Stomach (tissue), 9 donors: ENCODE measurements around the gene CSF1. TPM values are rescaled to one million over a fixed set of nuclear protein-coding genes. Genes with fewer than 3 reads are reported as not detected.

Experiments used
- DNase-seq, 2 donors: peaks; one replicate each; pipeline versions ENCODE4 v3.0.0 to v3.0.0-alpha.2; 2013 to 2019
- H3K27ac ChIP-seq, 5 donors: fragments of 200-600 bp in 4 of 5; sonication (generic) in 4 of 5; one replicate each; pipeline ENCODE4 v1.5.1; 2013 to 2019; ENCODE audit warnings: mild to moderate bottlenecking in 1 of 5, moderate library complexity in 1 of 5
- H3K27me3 ChIP-seq, 3 donors: fragments of 200-600 bp; sonication (generic); one replicate each; pipeline ENCODE4 v1.5.1; 2017 to 2019; ENCODE audit warnings: mixed run types in 1 of 3
- H3K36me3 ChIP-seq, 4 donors: fragments of 200-600 bp; sonication (generic); 1 replicate in 3 of 4; 2 replicates in 1 of 4; pipeline ENCODE4 v1.5.1; 2016 to 2019
- H3K4me1 ChIP-seq, 4 donors: fragments of 200-600 bp; sonication (generic); one replicate each; pipeline ENCODE4 v1.5.1; 2016 to 2019
- H3K4me3 ChIP-seq, 4 donors: fragments of 200-600 bp; sonication (generic) in 3 of 4; one replicate each; pipeline ENCODE4 v1.5.1; 2016 to 2019; ENCODE audit warnings: mild to moderate bottlenecking in 1 of 4
- H3K9me3 ChIP-seq, 4 donors: fragments of 200-600 bp; sonication (generic); one replicate each; pipeline ENCODE4 v1.5.1; 2016 to 2019
- EP300 ChIP-seq: sonication (generic); formaldehyde crosslinking; IDR thresholded peaks from one replicate; pipeline ENCODE4 v1.6.1; 2017; ENCODE audit warnings: antibody characterized with exemption
- POLR2A ChIP-seq, 4 donors: fragments of 450-650 bp; IDR thresholded peaks; one replicate each; pipeline ENCODE4 v1.6.1; 2016; ENCODE audit warnings: antibody characterized with exemption in 4 of 4, control low read depth in 2 of 4, mild to moderate bottlenecking in 1 of 4, moderate library complexity in 1 of 4
- POLR2AphosphoS5 ChIP-seq, 3 donors: sonication (generic); formaldehyde crosslinking; IDR thresholded peaks; one replicate each; pipeline ENCODE4 v1.6.1; 2016; ENCODE audit warnings: antibody characterized with exemption in 3 of 3
- WGBS, 5 donors: extraction: QIAGEN DNeasy Blood & Tissue Kit in 3 of 5; methylation state at CpG; one replicate each; pipeline versions ENCODE4 v1.1.5 to v1.1.7; 2013 to 2018; 5-methylcytosine and 5-hydroxymethylcytosine counted together
- intact Hi-C: fragments of 100-400 bp; cut with DNase I; formaldehyde crosslinking; loops from one replicate; pipeline ENCODE4 v1.15.1; 2023; ENCODE audit warnings: low total_unique reads
- polyA plus RNA-seq, 3 donors: library from polyadenylated mRNA; stranded (reverse); fragments of 200-250 nt; gene quantifications; one replicate each; pipeline ENCODE4 v1.2.3, GENCODE V29; 2013
- total RNA-seq, 5 donors: library from RNA; depleted of rRNA; stranded (reverse); fragments of >200 nt; gene quantifications; one replicate each; pipeline versions ENCODE4 v1.1.0 to v1.2.3, GENCODE V29; 2014 to 2016
- TF ChIP-seq, protein P1 (sequence below), 7 experiments: fragments of 450-650 bp in 4 of 7; fragments of 200-600 bp in 3 of 7; sonication (generic) in 3 of 7; IDR thresholded peaks; one replicate each; pipeline ENCODE4 v1.5.1; 2016 to 2019; ENCODE audit warnings: antibody characterized with exemption in 7 of 7, control low read depth in 2 of 7, mild to moderate bottlenecking in 1 of 7
- donor health status: healthy with polysubstance abuse.
- donor health status: Bipolar disorder and iron deficiency.
- donor health status: healthy.

The CSF1 gene
- total and polyA plus RNA-seq, 8 donors, result 6.6 to 82.3 (median 11.9) TPM

DNA sequence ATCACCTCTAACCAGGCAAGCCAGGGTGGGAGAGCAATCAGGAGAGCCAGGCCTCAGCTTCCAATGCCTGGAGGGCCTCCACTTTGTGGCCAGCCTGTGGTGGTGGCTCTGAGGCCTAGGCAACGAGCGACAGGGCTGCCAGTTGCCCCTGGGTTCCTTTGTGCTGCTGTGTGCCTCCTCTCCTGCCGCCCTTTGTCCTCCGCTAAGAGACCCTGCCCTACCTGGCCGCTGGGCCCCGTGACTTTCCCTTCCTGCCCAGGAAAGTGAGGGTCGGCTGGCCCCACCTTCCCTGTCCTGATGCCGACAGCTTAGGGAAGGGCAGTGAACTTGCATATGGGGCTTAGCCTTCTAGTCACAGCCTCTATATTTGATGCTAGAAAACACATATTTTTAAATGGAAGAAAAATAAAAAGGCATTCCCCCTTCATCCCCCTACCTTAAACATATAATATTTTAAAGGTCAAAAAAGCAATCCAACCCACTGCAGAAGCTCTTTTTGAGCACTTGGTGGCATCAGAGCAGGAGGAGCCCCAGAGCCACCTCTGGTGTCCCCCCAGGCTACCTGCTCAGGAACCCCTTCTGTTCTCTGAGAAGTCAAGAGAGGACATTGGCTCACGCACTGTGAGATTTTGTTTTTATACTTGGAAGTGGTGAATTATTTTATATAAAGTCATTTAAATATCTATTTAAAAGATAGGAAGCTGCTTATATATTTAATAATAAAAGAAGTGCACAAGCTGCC, 19.8 kb downstream of the CSF1 start:
- Histone ChIP-seq H3K27me3 (no peaks in the 10 kb centered on the region), H3K36me3 (peaks cover 30 to 49% (median 41%) of the 10 kb centered on the region in 4 donors), H3K27ac (peak overlapping the region; percentile 56 to 87 (median 81)), H3K9me3 (no peaks in the 10 kb centered on the region), H3K4me3 (no peak overlapping the region), H3K4me1 (peaks cover 68 to 87% (median 76%) of the 10 kb centered on the region in 4 donors)
- no peak for DNase-seq
- no peak for TF ChIP-seq EP300
- TF ChIP-seq POLR2AphosphoS5 (IDR thresholded peaks at IDR 0.05), result no peak
- TF ChIP-seq, protein P1, sequence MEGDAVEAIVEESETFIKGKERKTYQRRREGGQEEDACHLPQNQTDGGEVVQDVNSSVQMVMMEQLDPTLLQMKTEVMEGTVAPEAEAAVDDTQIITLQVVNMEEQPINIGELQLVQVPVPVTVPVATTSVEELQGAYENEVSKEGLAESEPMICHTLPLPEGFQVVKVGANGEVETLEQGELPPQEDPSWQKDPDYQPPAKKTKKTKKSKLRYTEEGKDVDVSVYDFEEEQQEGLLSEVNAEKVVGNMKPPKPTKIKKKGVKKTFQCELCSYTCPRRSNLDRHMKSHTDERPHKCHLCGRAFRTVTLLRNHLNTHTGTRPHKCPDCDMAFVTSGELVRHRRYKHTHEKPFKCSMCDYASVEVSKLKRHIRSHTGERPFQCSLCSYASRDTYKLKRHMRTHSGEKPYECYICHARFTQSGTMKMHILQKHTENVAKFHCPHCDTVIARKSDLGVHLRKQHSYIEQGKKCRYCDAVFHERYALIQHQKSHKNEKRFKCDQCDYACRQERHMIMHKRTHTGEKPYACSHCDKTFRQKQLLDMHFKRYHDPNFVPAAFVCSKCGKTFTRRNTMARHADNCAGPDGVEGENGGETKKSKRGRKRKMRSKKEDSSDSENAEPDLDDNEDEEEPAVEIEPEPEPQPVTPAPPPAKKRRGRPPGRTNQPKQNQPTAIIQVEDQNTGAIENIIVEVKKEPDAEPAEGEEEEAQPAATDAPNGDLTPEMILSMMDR (IDR thresholded peaks at IDR 0.05), result no peak
- no peak for TF ChIP-seq POLR2A (IDR thresholded peaks at IDR 0.05)
- intact Hi-C loops, result no loop called here
- 82 to 90% (median 89%) methylated on average over 9 of the region's 9 CpGs for WGBS, 5 donors

DNA sequence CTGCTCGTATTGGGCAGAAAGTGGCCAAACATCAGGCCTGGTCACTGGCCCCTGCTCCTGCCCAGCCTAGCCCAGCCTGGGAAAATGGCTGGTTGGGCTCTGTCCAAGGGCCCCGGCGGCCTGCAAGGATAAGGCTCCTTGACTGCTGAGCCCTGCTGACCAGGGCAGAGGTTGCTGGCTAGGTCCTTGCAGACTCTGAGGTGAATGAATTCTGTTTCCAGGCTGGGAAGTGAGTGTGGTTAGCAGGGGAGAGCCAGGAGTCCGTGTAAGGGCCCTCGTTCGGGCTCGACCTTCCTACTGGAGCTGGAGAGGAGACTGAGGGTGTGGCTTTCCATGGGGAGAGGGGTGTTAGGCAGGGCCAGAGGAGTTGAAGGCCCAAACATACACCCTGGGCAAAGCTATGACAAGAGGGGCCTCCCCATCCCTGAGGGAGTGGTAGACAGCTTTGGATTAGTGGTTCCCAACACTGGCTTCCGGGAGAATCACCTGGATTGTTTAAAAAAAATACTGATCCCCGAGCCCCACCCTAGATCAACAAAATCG, 20.6 kb downstream of the CSF1 start:
- Histone ChIP-seq H3K9me3 (no peaks in the 10 kb centered on the region), H3K4me3 (no peak overlapping the region), H3K27ac (peak overlapping the region; percentile 56 to 87 (median 81)), H3K36me3 (peaks cover 22 to 41% (median 32%) of the 10 kb centered on the region in 4 donors), H3K4me1 (peaks cover 70 to 90% (median 81%) of the 10 kb centered on the region in 4 donors), H3K27me3 (no peaks in the 10 kb centered on the region)
- intact Hi-C loops, result no loop called here
- TF ChIP-seq, protein P1 (IDR thresholded peaks at IDR 0.05), result no peak
- TF ChIP-seq POLR2AphosphoS5 (IDR thresholded peaks at IDR 0.05), result peak; percentile 42 to 69 (median 60)
- DNase-seq, result peak; percentile 90 to 92
- WGBS, 5 donors, result 19 to 30% (median 25%) methylated on average over 10 of the region's 10 CpGs

DNA sequence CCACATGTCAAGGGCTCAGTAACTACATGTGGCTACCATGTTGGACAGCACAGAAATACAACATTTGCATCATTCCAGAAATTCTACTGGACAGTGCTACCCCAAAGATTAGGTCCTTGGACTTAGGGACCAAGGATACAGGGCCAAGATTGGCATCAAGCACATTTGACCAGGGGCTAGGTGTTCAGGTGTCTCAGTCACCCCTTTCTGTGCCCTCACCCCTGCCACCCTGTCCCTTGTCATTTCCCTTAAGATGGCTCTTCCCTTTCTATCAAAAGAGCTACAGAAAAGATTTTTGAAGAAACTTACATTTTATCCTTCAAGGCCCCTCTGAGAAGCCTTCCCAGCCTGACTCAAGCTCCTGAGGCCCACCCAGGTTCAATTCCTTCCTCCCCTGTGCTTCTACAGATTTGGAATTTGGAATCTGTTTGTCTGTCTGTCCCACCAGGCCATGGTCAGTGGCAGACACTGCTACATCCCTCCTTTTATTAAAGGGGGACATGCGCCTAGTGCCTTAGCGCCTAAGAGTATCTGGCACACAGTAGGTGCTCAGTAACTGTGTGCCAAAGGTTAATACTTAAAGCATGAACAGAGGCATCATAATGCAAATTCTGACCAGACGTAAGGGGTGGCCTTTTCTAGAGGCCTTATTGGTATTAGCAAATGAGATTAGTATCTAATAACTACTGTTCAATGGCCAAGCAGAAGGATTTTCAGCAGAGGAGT, 21.4 kb downstream of the CSF1 start:
- Histone ChIP-seq H3K27ac (peak overlapping the region in 3 of 5 donors; percentile 81 to 87 (median 85)), H3K36me3 (peaks cover 18 to 33% (median 24%) of the 10 kb centered on the region in 4 donors), H3K9me3 (peaks cover 0 to 4% (median 0%) of the 10 kb centered on the region in 4 donors), H3K27me3 (no peaks in the 10 kb centered on the region), H3K4me1 (peaks cover 67 to 82% (median 77%) of the 10 kb centered on the region in 4 donors), H3K4me3 (no peak overlapping the region)
- 90 to 98% (median 96%) methylated on average over 3 of the region's 3 CpGs for WGBS, 5 donors
- TF ChIP-seq, protein P1 (IDR thresholded peaks at IDR 0.05), result no peak
- no peak for TF ChIP-seq EP300
- no peak for TF ChIP-seq POLR2AphosphoS5 (IDR thresholded peaks at IDR 0.05)
- no peak for TF ChIP-seq POLR2A (IDR thresholded peaks at IDR 0.05)
- intact Hi-C loops, result no loop called here
- DNase-seq, result no peak

DNA sequence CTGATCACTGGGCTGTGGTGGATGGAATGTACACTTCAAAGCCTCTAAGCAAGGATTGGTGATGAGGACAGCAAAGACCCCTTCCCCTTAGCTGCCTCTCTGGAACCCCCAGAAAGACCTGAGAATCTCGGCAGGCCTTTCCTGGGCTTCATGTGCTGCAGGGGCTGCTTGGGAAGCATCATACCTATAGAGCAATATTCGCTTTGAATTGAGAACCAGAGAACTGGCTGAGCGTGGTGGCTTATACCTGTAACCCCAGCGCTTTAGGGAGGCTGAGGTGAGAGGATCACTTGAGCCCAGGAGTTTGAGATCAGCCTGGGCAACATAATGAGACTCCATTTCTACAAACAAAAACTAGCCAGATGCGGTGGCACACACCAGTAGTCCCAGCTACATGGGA, 22.0 kb downstream of the CSF1 start:
- WGBS, 5 donors, result 90 to 97% (median 97%) methylated on average over 5 of the region's 5 CpGs
- peak in 1 of 2 donors; percentile 9 for DNase-seq
- H3K36me3 ChIP-seq, result peaks cover 17 to 27% (median 21%) of the 10 kb centered on the region in 4 donors
- H3K27me3 ChIP-seq, result no peaks in the 10 kb centered on the region
- peaks cover 0 to 10% (median 2%) of the 10 kb centered on the region in 4 donors for H3K9me3 ChIP-seq
- H3K4me1 ChIP-seq, result peaks cover 61 to 76% (median 71%) of the 10 kb centered on the region in 4 donors
- H3K4me3 ChIP-seq, result no peak overlapping the region
- TF ChIP-seq, protein P1 (IDR thresholded peaks at IDR 0.05), result no peak
- TF ChIP-seq POLR2AphosphoS5 (IDR thresholded peaks at IDR 0.05), result no peak
- TF ChIP-seq EP300, result no peak
- no peak for TF ChIP-seq POLR2A (IDR thresholded peaks at IDR 0.05)
- intact Hi-C loops, result no loop called here
- H3K27ac ChIP-seq, result peak overlapping the region in 1 of 5 donors; percentile 85
